Activated CD4-positive, alpha-beta T cell treated with anti-CD3 and anti-CD28 coated beads, Interleukin-2, amount 50 U/mL, for 4 hours (primary cell): ENCODE results near the gene FNIP1.
"Not testable (repeated sequence)": the region's sequence is repeated elsewhere in the genome, so short reads cannot be mapped to it uniquely, and the experiment has no call there.

Source experiments
- DNase-seq, 2 experiments: peaks; one replicate each; pipeline ENCODE4 v3.0.0-alpha.2; 2020

FNIP1 gene

DNA sequence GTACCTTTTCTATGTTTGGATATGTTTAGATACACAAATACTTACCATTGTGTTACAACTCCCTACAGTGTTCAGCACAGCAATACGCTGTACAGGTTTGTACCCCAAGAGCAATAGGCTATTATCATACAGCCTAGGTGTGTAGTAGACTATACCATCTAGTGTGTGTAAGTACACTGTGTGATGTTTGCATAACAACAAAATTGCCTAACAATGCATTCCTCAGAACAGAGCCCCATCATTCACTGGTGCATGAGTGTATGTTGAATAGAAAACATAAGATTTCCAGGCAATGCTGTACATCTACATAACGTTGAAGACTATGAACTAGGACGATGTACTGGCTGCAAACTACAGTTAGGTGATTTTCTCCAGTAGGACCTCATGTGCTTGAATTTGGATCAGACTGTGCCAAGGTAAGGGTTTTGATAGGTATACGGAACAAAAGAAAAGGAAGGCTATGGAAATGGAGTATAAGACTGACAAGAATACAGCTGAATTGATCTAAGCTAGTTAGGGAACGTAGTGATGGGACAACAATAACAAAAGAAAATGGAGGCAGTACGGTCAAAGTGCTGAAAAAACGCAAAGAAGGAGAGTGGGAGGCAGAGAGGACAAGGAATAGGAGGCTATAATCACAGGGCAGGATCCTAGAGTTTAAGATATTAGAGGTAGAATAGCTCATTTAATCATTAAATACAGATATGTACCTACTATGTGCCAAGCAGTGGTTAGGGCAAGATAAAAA, 46.9 kb downstream of the FNIP1 start:
- no peak for DNase-seq

- DNase-seq = no peak
Observed at GRCh38 chr5:131749138-131749537, 47.7 kb downstream of the FNIP1 start.

DNA sequence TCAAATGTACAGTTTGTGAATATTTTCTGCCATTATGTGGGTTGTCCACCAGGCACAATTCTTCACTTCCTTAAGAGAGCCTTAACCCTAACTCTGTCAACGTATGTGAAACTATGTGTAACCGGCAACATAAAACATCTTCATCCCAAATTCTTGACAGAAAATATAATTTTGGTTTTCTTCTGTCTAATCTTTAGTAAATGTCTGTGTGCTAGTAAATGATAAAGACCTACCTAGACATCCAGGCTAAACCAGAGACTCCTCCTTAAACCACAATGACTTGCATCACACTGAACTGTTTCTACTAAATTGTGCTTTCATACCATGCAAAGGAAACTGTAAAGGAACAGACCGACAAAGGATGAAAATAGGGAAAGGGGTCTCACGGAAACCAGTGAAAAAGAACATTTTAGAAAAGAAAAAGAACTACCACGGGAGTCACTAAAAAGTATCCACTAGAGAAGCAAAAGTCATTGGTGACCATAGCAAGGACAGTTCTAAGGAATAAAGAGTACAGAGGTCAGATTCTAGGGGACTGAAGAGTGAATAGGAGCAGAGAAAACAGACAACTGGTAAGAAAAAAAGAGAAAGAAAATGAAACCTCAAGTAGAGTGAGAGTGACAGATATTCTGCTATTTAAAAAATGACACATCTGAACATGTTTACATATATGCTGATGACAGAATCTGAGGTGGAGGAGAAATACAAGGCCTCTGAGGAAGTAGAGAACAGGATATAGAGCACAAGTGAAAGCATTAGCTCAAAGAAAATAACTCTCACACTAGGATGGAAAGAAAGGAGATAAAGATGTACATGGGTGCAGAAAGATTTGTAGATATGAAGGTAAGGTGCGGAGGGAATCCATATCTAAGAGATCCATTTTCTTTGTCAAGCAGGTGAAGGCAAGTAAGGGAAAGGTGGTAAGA, 49.4 kb downstream of the FNIP1 start:
- DNase-seq = no peak

GRCh38 chr5:131746423-131746822, 50.4 kb downstream of the FNIP1 start:
- no peak for DNase-seq

- no peak for DNase-seq
Observed at GRCh38 chr5:131745703-131746102, 51.1 kb downstream of the FNIP1 start.

DNA sequence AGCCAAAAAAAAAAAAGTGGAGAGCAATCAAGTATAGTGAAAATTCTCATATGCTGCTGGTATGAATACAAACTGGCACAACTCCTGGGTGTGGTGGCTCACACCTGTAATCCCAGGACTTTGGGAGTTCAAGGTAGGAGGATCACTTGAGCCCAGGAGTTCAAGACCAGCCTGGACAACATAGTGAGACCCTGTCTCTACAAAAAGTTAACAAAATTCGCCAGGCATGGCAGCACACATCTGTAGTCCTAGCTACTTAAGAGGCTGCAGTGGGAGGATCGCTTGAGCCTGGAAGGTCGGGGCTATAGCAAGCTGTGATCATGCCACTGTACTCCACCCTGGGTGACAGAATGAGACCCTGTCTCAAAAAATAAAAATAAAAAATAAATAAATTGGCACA, 51.7 kb downstream of the FNIP1 start:
- no peak for DNase-seq

DNA sequence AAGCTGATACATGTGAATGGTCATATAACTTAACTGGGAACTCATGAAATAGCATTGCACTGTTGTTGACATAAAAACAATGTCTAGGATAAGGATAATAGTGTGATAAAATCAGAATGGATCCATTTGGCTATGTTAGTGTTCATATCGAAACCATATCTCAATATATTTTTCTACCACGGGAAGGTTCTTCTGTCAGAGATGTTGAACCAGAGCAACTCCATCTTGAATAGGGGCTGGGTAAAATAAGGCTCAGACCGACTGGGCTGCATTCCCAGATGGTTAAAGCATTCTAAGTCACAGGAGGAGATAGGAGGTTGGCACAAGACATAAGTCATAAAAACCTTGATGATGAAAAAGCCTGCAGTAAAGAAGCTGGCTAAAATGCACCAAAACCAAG, 56.3 kb downstream of the FNIP1 start:
- no peak for DNase-seq

DNA sequence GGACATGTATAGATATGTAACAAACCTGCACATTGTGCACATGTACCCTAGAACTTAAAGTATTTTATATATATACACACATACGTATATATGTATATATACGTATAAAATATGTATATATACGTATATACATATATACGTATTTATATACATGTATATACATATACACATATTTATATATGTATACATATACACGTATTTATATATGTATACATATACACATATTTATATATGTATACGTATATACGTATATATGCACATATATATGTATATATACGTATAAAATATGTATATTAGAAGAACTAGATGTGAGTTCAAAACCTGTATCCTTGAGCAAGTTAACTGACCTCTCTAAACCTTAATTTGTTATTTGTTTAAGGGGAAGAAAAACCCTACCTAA, 61.4 kb downstream of the FNIP1 start:
- no peak for DNase-seq

DNA sequence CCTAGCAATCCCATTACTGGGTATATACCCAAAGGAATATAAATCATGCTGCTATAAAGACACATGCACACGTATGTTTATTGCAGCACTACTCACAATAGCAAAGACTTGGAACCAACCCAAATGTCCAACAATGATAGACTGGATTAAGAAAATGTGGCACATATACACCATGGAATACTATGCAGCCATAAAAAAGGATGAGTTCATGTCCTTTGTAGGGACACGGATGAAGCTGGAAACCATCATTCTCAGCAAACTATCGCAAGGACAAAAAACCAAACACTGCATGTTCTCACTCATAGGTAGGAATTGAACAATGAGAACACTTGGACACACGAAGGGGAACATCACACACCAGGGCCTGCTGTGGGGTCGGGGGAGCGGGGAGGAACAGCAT, 61.9 kb downstream of the FNIP1 start:
- not testable (repeated sequence) for DNase-seq

DNA sequence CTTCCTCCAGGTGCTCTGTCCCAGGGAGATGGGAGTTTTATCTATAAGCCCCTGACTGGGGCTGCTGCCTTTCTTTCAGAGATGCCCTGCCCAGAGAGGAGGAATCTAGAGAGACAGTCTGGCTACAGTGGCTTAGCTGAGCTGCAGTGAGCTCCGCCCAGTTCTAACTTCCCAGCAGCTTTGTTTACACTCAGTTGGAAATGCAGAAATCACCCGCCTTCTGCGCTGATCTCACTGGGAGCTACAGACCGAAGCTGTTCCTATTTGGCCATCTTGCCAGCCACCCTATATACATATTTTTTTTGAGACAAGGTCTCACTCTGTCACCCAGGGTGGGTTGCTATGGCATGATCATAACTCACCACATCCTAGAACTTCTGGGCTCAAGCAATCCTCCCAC, 67.5 kb downstream of the FNIP1 start:
- DNase-seq = not testable (repeated sequence)

DNA sequence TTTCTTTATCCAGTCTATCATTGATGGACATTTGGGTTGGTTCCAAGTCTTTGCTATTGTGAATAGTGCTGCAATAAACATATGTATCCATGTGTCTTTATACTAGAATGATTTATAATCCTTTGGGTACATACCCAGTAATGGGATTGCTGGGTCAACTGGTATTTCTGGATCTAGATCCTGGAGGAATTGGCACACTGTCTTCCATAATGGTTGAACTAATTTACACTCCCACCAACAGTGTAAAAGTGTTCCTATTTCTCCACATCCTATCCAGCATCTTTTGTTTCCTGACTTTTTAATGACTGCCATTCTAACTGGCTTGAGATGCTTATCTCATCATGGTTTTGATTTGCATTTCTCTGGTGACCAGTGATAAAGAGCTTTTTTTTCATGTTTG, 72.7 kb downstream of the FNIP1 start:
- DNase-seq = not testable (repeated sequence)

- DNase-seq = no peak
Observed at GRCh38 chr5:131720714-131721113, 76.1 kb downstream of the FNIP1 start.

DNA sequence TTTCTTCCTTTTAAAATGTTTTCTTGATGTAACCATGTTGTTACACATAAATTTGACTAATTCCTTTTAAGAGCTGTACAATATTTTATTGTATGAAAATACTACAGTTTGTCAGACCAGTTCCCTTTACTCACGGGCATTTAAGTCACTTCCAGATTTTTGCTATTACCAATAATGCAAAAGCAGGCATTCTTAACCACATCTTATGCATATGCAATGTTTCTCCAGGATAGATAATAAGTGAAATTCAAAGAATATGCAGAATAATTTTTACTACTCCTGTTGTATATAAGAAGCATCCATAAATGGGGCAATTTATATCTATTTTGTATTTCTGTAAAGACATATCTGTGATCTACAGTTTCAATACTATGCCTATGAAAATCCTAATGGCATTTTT, 77.3 kb downstream of the FNIP1 start:
- no peak for DNase-seq

DNA sequence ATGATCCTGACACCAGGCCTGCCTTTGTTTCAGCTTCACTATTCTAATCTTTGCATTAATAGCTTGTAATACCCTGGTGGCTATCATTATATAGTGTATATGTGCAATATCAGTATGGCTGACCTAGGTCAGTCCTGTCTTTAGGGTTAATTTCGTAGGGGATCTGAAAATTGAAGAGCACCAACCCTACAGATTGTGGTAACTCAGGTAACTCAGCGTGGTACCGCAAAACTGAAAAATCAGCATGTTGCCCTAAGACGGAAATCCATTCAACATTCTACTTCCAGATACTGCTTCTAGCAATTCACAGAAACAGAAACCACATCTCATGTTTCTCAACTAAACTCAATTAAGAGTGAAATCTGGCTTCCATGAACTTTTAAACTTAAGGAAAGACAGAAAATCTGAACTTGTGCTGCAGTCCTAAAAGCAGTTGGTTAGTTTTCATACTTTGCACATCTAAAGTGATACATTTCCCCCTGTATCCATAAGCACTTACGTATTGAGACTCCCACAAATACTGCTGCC, 78.3 kb downstream of the FNIP1 start:
- no peak for DNase-seq

DNA sequence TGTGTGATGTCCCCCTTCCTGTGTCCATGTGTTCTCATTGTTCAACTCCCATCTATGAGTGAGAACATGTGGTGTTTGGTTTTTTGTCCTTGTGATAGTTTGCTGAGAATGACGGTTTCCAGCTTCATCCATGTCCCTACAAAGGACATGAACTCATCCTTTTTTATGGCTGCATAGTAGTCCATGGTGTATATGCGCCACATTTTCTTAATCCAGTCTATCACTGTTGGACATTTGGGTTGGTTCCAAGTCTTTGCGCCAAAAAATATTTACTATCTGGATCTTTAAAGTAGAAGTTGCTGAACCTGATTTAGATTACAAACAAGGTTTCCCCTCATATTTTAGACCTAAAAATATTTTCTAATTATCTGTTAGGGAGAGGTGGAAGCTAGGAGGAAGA, 79.7 kb downstream of the FNIP1 start:
- not testable (repeated sequence) for DNase-seq

- DNase-seq = no peak
Observed at GRCh38 chr5:131716650-131717049, 80.2 kb downstream of the FNIP1 start.

DNA sequence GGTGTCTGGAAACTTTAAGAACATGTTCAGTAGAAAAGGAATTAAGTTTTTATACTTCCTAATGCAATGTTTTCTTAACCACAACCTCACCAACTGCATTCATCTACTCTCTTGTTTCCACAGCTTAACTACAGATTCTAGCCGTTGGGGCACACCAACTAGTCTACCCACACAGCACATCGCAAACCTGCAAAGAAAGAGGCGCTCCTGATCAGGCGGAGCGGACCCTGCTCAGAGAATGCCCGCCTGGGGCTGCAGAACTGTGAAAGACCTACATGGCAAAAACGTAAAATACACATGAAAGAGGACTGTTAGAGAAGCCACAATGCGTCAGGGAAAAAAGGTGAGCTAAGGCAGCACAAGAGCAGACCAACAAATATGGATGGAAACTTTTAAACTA, 86.4 kb downstream of the FNIP1 start:
- no peak for DNase-seq

DNA sequence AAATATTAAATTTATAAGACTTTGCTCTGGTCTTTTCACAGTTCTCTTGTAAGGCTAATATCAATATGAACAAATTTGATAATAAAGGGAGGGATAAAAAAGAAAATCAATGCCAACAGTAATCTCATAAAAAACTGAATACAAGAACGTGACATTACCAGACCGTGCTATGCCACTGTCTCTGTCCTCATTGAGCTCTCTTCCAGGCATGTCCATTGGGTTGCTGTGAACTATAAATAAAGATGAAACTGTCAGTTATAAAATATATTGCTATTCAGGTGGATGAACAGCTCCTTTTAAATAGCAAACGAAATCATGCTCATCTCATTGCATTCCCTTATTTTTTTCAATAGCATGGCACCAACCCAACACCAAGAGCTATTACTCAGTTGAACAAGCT, 87.8 kb downstream of the FNIP1 start:
- DNase-seq = no peak

- DNase-seq = no peak
Observed at GRCh38 chr5:131706281-131706680, 90.5 kb downstream of the FNIP1 start.

DNA sequence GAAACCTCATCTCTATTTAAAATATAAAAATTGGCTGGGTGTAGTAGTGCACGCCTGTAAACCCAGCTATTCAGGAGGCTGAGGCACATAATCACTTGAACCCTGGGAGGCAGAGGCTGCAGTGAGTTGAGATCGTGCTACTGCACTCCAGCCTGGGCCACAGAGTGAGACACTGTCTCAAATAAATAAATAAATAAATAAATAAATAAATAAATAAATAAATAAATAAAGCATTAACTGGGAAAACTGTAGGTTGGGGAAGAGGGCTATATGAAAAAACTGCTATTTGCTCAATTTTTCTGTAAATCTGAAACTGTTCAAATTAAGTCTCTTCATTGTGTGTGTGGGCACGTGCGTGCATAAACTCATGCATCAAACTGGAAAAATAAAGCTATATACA, 101.9 kb downstream of the FNIP1 start:
- DNase-seq = no peak

DNA sequence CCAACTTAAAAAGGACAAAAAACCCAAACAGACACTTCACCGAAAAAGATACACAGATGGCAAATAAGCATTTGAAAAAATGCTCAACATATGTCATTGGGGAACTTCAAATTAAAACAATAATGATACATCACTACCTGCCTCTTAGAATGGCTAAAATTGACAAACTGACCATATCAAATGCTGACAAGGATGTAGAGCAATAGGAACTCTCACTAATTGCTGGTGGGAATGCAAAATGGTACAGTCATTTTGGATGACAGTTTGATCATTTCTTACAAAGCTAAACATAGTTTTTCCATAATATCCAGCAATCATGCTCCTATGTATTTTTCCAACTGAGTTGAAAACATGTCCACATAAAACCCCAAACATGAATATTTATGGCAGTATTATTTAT, 102.9 kb downstream of the FNIP1 start:
- no peak for DNase-seq

- no peak for DNase-seq
Observed at GRCh38 chr5:131685516-131686171, 111.2 kb downstream of the FNIP1 start.

DNA sequence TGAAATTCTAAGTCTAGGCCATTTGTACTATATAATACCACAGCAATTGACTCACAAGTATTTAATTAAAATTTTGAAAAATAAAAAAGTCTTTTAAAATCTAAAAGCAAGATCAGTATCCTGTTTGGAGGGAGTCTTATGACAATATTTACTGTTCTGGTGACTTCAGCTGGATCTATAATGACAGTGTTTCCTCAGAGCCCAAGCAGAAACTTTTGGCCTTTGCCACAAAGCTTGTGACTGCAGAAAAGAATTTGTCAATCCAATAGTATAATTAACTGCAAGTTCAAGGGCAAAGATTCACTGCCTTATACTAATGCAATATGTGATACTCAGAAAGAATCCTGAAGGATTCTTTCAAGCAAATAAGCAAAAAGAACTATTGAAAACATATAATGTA, 112.2 kb downstream of the FNIP1 start:
- DNase-seq = no peak
